DMS 273 treated with DMSO at 0.1 percent for 48 hours (cell line): ENCODE measurements around the gene SHROOM4.

ENCODE experiments used
- DNase-seq: peaks from one replicate; lab custom pipeline; 2025; lab: John Stamatoyannopoulos, UW

Gene SHROOM4

GRCh38 chrX:50615570-50616158, 198.3 kb downstream of the SHROOM4 start:
- DNase-seq = no peak

GRCh38 chrX:50614460-50614859, 199.5 kb downstream of the SHROOM4 start:
- DNase-seq = no peak

GRCh38 chrX:50613846-50614245, 200.1 kb downstream of the SHROOM4 start:
- no peak for DNase-seq

DNA sequence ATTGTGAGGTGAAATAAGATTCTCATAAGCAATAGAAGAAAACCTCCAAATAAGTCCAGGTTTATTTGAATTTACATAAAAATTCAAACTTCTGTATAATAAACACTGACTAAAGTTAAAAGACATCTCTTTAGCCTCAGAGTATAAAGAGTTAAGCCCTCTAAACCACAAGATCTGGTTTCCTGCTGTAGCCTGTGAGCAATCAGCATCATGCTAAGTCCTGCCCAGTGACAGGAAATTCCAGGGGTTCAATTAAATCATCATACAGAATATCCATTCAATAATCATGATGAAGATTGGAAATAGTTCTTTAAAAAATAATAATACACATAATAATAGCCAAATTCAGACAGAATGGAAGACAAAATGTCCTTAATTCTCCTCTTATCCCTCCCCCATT, 204.2 kb downstream of the SHROOM4 start:
- DNase-seq = no peak

- DNase-seq = no peak
Measured at GRCh38 chrX:50606300-50606950, 207.6 kb downstream of the SHROOM4 start.

GRCh38 chrX:50596056-50596455, 217.9 kb downstream of the SHROOM4 start:
- no peak for DNase-seq

- no peak for DNase-seq
Measured at GRCh38 chrX:50594788-50595187, 219.2 kb downstream of the SHROOM4 start.

DNA sequence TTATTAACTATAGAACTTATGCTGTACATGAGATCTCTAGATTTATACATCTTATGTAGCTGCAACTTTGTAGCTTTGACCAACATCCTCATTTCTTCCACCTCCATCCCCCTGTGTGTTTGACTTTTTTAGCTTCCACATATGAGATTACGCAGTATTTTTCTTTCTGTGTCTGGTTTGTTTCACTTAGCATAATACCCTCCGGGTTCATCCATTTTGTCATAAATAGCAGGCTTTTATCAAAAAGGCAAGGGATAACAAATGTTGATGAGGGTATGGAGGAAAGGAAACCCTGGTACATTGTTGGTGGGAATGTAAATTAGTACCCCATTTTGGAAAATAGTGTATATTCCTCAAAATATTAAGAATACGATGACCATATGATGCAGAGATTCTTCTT, 227.0 kb downstream of the SHROOM4 start:
- no peak for DNase-seq

- no peak for DNase-seq
Measured at GRCh38 chrX:50586407-50586806, 227.6 kb downstream of the SHROOM4 start.

- no peak for DNase-seq
Measured at GRCh38 chrX:50581405-50581804, 232.6 kb downstream of the SHROOM4 start.

DNA sequence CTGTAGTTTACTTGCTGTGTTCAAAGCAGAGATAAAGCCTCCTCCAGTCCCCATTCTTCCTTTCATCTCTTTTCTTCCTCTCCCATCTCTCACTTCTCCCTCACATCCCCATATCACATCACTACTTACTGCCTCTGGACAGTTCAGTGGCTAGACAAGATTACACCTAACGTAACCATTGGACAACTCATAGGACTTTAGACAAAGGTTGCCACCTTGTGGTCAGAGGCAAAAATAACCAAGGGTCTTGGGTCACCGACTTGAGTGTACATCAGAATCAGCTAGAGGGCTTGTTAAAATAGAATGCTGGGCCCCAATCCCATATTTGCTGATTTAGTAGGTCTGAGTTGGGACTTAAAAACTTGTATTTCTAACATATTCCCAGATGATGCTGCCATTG, 234.0 kb downstream of the SHROOM4 start:
- DNase-seq = peak; percentile 11

- DNase-seq = no peak
Measured at GRCh38 chrX:50577326-50577725, 236.7 kb downstream of the SHROOM4 start.

GRCh38 chrX:50567636-50568035, 246.4 kb downstream of the SHROOM4 start:
- DNase-seq = no peak

DNA sequence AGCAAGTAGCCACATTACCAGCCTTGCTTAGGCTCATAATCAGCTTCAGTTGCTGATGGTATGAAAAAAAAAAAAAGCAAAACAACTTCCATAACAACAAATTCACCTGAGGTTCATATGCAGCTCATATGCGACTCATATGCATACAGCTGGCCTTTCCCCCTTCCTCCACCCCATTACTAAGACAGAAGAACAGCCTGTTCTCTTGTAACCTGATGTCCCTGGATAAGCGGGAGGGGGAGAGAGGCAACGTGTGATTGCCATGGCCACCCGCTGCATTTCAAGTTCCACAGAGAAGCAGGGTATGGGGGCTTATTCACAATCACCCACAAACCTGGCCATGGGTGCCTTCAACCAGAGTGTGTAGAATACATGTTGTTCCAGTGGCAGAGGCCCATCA, 248.3 kb downstream of the SHROOM4 start:
- DNase-seq = no peak
